Lower leg skin (tissue), 4 donors: ENCODE results near the gene ECM1. TPM values are rescaled to one million over a fixed set of nuclear protein-coding genes. Genes with fewer than 3 reads are reported as not detected.
A peak's percentile ranks its signal among the peaks of the same experiment; 100 is the strongest.

Experiments used
- DNase-seq, 2 donors: peaks; one replicate each; pipeline ENCODE4 v3.0.0-alpha.2; 2019; ENCODE audit warnings: low spot score in 2 of 2
- H3K4me3 ChIP-seq: fragments of 200-600 bp; sonication (generic); 2 replicates; pipeline ENCODE4 v1.5.1; 2017; ENCODE audit warnings: mild to moderate bottlenecking, low read depth; ENCODE audit not compliant: poor library complexity, severe bottlenecking
- POLR2A ChIP-seq, 2 donors: fragments of 450-650 bp; IDR thresholded peaks; one replicate each; pipeline ENCODE4 v1.6.1; 2016 to 2017; ENCODE audit warnings: antibody characterized with exemption in 2 of 2, mild to moderate bottlenecking in 1 of 2, moderate library complexity in 1 of 2
- WGBS, 2 donors: methylation state at CpG; one replicate each; pipeline ENCODE4 v1.1.5; 2018; 5-methylcytosine and 5-hydroxymethylcytosine counted together
- intact Hi-C: fragments of 100-400 bp; cut with DNase I; formaldehyde crosslinking; loops from one replicate; pipeline ENCODE4 v1.15.0; 2023; ENCODE audit warnings: low total_unique reads
- microRNA-seq, 2 donors: library from miRNA; unstranded; fragments of <30 nt; microRNA quantifications; one replicate each; pipeline ENCODE4, GENCODE V29; 2016; ENCODE audit warnings: borderline replicate concordance in 2 of 2, borderline number of aligned reads in 1 of 2
- total RNA-seq, 4 donors: library from RNA; depleted of rRNA; stranded (reverse); fragments of >200 nt; gene quantifications; one replicate each; pipeline ENCODE4 v1.1.0, GENCODE V29; 2016
- TF ChIP-seq, protein P1 (sequence below), 3 donors: fragments of 450-650 bp; IDR thresholded peaks; one replicate each; pipeline ENCODE4 v1.5.1; 2016; ENCODE audit warnings: antibody characterized with exemption in 3 of 3, mild to moderate bottlenecking in 3 of 3, moderate library complexity in 2 of 3

ECM1 gene
- total RNA-seq, 4 donors from 2014 or later: 64.1 to 131 (median 86.2) TPM

DNA sequence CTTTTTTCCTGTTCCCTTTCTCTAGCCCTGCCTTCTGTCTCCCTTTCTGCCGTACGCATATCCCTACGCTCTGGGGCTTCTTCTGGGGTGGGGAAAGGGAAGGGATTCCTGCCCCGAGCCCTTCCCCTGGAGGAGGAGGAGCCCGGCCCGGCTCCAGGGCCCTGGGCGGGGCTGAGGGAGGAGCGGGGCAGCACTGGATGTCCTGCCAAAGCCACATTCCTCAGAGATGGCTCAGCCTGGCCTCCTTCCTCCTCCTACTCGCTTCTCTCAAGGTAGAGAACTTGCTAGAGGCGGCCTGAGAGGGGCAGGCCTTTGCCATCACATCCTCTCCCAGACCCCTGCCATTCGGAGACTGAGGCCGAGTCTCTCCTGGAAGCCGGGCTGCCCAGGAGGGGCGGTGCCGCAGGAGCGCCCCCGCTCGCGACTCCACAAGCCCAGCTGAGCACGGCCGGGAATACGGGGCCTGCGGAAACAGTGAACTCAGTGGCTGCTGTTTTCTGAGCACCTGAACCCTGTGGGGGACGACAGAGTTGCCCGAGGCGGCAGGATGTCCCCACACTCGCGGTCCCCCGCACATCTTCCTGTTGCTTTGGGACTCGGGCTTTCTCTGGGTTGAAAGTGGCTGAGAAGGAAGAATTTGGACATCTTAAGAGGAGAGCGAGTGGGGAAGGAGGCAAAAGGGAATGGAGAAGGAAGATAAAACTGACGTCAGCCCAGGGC lies 53.5 kb downstream of the ECM1 start:
- 0% methylated on average over 19 to 32 of the region's 32 CpGs for WGBS, 2 donors
- intact Hi-C loops: no loop called here
- peak in 1 of 2 donors; percentile 18 for TF ChIP-seq POLR2A (IDR thresholded peaks at IDR 0.05)
- TF ChIP-seq, protein P1, sequence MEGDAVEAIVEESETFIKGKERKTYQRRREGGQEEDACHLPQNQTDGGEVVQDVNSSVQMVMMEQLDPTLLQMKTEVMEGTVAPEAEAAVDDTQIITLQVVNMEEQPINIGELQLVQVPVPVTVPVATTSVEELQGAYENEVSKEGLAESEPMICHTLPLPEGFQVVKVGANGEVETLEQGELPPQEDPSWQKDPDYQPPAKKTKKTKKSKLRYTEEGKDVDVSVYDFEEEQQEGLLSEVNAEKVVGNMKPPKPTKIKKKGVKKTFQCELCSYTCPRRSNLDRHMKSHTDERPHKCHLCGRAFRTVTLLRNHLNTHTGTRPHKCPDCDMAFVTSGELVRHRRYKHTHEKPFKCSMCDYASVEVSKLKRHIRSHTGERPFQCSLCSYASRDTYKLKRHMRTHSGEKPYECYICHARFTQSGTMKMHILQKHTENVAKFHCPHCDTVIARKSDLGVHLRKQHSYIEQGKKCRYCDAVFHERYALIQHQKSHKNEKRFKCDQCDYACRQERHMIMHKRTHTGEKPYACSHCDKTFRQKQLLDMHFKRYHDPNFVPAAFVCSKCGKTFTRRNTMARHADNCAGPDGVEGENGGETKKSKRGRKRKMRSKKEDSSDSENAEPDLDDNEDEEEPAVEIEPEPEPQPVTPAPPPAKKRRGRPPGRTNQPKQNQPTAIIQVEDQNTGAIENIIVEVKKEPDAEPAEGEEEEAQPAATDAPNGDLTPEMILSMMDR (IDR thresholded peaks at IDR 0.05): no peak
- DNase-seq: peak; percentile 95 to 99
- H3K4me3 ChIP-seq: peak overlapping the region; percentile 39

DNA sequence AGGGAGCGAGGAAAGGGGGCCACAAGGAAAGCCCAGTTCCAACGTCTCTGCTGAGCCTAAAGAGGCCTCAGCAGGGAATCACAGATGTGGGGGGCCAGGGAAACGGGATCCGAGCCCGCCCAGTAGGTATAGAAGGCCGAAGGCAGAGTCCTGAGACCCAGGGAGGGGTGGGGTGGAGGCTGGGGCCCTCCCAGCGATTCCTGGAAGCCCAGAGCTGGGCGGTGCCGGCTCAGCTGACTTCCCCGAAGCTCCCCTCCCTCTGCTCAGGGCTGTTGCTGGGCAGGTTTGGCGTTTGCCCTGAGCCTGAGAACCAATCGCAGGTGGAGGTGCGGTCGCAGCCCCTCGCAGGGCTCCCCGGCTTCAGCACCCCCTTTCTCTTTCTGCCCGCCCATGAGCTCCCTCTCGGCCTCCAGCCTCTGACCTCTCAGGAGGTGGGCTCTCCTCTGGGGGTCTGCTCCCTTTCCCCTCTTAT lies 54.1 kb downstream of the ECM1 start:
- TF ChIP-seq, protein P1 (IDR thresholded peaks at IDR 0.05): no peak
- TF ChIP-seq POLR2A (IDR thresholded peaks at IDR 0.05): no peak
- peak; percentile 95 to 99 for DNase-seq
- 0% methylated on average over 13 to 14 of the region's 18 CpGs for WGBS, 2 donors
- H3K4me3 ChIP-seq: peak overlapping the region; percentile 39
- intact Hi-C loops: no loop called here

DNA sequence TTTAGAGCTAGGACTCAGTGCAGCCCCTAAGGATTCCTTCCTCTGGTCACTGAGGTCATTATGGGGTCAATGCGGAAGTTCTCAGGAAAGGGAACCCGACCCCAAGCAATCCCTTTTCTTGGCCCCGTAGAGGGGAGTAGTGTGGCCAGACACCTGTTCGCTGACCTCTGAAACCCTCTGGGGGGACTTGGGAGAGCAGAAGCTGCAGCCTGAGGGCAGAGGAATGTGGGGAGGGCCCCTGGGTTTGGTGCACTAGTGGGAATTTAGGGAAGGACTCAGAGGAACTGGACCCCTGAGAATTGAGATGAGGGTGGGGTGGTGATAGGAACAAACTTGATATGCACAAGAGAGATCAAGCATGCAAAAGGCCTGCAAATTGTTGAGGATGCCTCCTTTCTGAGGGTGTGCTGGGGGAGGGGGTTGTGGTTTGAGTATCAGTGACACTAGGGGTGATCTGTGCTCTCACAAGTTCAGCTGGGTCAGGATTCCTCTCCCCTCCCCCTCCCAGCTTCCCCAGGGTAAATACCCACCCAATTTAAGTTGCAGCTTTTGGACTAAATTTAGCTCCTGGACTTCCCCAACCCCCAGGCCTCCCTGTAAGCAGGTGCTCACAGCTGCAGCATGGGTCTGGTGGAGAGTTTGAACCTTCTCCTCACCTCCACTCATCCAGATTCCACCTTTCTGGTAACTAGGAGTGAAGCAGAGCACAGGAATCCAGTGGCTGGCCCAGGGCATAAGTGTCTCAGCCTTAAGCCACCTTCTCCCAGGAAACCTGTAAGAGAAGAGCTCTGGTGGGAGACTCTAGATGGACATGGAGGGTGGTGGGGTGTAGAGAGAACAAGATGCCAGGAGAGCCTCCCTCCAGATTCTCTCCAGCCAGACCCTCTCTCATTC lies 54.8 kb downstream of the ECM1 start:
- DNase-seq: peak in 1 of 2 donors; percentile 52

More for the DNA sequence above, 54.8 kb downstream of the ECM1 start:
- TF ChIP-seq POLR2A (IDR thresholded peaks at IDR 0.05): no peak
- TF ChIP-seq, protein P1 (IDR thresholded peaks at IDR 0.05): no peak
- WGBS, 2 donors: 11 to 12% methylated on average over 4 of the region's 4 CpGs
- intact Hi-C loops: no loop called here
- H3K4me3 ChIP-seq: no peak overlapping the region

Small RNAs within 50 kb of the gene (microRNA-seq; reads per million reads assigned to microRNA genes)
- gene MIR4257 (0 reads per million in 2 donors), gene MIR6878 (0 to 0.57 reads per million in 2 donors)

Other genes starting within 250 kb of the ECM1 start
- gene APH1A, start 239.1 kb upstream of the ECM1 start, total RNA-seq: 100 to 1,000 TPM; 113 to 139 (median 126) TPM
- 1 to 10 TPM in 2 of 4 donors, under 1 TPM in 1, not detected in 1; 0.46 to 3.4 (median 3.4) TPM for gene C1orf54, start 235.3 kb upstream of the ECM1 start, total RNA-seq
- gene CIART, start 225.6 kb upstream of the ECM1 start, total RNA-seq: 10 to 100 TPM; 16.1 to 34.8 (median 23.4) TPM
- 10 to 100 TPM; 34.1 to 49.7 (median 38.0) TPM for gene MRPS21, start 214.2 kb upstream of the ECM1 start, total RNA-seq
- 10 to 100 TPM; 28.6 to 45.3 (median 38.1) TPM for gene PRPF3, start 186.6 kb upstream of the ECM1 start, total RNA-seq
- 10 to 100 TPM; 18.2 to 23.1 (median 21.1) TPM for gene RPRD2, start 144.0 kb upstream of the ECM1 start, total RNA-seq
- gene TARS2, start 20.7 kb upstream of the ECM1 start, total RNA-seq: 10 to 100 TPM in 3 of 4 donors, 1 to 10 TPM in 1; 9.7 to 25.1 (median 16.5) TPM
- gene FALEC, start 7.6 kb downstream of the ECM1 start, total RNA-seq: 1 to 10 TPM in 1 of 4 donors, not detected in 3; 1.1 TPM
- gene ADAMTSL4, start 41.3 kb downstream of the ECM1 start, total RNA-seq: 10 to 100 TPM; 10.1 to 15.9 (median 13.6) TPM
- 100 to 1,000 TPM; 282 to 445 (median 360) TPM for gene MCL1, start 71.5 kb downstream of the ECM1 start, total RNA-seq
- gene ENSA, start 121.5 kb downstream of the ECM1 start, total RNA-seq: 100 to 1,000 TPM; 250 to 393 (median 345) TPM
- 10 to 100 TPM; 18.0 to 24.3 (median 21.5) TPM for gene GOLPH3L, start 189.0 kb downstream of the ECM1 start, total RNA-seq
- 1 to 10 TPM; 1.5 to 7.7 (median 3.2) TPM for gene HORMAD1, start 212.8 kb downstream of the ECM1 start, total RNA-seq